Fibroblast of pulmonary artery (primary cell): Measurements from ENCODE around the gene RNF212.

Source experiments
- DNase-seq: peaks from one replicate; pipeline ENCODE4 v3.0.0-alpha.2; 2010; ENCODE audit warnings: low read depth
- H3K4me3 ChIP-seq: replicated peaks from 2 replicates; pipeline ENCODE4 v1.5.1; 2011; ENCODE audit warnings: low read depth, mild to moderate bottlenecking, control low read depth, low read length, moderate library complexity
- TF ChIP-seq, protein P1 (sequence below): IDR thresholded peaks from 2 replicates; pipeline ENCODE4 v1.5.1; 2011; ENCODE audit warnings: mild to moderate bottlenecking, control low read depth, low read length, inconsistent platforms; ENCODE audit errors: missing control alignments

RNF212 gene

DNA sequence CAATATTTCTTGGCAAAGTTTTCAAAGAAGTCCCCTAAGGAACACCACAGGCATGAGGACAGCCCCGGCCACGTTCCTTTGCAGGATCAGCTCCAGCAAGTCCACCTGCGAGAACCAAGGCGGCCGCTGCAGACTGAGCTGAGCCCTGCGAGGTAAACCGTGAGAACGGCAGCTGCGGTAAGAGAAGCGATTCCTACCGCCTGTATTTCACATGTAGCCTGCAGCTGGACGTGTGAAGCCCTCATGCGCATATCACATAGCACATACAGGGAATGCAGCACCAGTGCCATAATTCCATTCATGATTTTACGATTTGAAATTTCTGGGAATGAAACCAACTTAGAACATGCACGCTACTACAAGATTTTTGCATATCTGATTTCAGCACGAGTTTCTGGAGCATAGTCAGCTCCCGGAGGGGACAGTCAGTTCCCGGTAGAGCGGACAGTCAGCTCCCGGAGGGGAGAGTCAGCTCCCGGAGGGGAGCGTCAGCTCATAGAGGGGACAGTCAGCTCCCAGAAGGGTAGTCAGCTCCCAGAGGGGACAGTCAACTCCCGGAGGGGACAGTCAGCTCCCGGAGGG lies 60.2 kb downstream of the RNF212 start:
- H3K4me3 ChIP-seq, result no peak overlapping the region
- TF ChIP-seq, protein P1, sequence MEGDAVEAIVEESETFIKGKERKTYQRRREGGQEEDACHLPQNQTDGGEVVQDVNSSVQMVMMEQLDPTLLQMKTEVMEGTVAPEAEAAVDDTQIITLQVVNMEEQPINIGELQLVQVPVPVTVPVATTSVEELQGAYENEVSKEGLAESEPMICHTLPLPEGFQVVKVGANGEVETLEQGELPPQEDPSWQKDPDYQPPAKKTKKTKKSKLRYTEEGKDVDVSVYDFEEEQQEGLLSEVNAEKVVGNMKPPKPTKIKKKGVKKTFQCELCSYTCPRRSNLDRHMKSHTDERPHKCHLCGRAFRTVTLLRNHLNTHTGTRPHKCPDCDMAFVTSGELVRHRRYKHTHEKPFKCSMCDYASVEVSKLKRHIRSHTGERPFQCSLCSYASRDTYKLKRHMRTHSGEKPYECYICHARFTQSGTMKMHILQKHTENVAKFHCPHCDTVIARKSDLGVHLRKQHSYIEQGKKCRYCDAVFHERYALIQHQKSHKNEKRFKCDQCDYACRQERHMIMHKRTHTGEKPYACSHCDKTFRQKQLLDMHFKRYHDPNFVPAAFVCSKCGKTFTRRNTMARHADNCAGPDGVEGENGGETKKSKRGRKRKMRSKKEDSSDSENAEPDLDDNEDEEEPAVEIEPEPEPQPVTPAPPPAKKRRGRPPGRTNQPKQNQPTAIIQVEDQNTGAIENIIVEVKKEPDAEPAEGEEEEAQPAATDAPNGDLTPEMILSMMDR, result no peak

DNA sequence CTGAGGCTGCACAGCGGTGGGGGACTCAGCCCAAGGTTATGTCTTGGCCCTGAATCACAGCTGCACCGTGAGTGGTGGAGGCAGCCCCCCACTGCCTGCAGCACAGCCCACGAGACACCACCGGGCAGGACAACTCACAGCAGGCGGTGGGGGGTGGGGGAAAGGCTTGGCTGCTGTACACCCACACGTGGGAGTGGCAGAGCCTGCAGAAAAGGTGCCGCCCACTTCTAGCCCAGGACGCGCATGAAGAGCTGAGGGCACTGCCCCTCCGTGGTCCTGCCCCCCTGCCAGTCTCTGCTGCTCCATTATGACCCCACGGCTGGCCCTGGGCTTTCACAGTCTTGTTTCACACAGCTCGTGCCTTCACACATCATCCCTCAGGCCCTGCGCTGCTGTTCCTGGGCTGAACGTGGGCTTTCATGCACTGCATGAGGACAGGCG lies 61.1 kb downstream of the RNF212 start:
- TF ChIP-seq, protein P1, result no peak
- H3K4me3 ChIP-seq, result no peak overlapping the region
- no peak for DNase-seq

More for the DNA sequence above, 60.2 kb downstream of the RNF212 start:
- DNase-seq, result peak; percentile 51

DNA sequence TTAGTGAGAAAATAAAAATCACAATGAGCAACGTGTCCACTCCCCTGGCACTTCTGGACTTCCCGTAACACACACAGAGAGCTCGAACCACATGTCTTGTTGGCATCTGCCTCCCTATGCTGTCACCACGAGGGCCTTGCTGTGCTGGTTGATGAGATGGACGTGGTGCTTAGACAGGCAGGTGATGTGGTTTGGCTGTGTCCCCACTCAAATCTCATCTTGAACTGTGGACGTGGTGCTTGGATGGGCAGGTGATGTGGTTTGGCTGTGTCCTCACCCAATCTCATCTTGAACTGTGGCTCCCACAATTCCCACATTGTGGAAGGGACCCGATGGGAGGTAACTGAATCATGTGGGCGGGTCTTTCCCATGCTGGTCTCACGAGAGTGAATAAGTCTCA lies 61.9 kb downstream of the RNF212 start:
- no peak for DNase-seq
- TF ChIP-seq, protein P1, result no peak
- H3K4me3 ChIP-seq, result no peak overlapping the region

DNA sequence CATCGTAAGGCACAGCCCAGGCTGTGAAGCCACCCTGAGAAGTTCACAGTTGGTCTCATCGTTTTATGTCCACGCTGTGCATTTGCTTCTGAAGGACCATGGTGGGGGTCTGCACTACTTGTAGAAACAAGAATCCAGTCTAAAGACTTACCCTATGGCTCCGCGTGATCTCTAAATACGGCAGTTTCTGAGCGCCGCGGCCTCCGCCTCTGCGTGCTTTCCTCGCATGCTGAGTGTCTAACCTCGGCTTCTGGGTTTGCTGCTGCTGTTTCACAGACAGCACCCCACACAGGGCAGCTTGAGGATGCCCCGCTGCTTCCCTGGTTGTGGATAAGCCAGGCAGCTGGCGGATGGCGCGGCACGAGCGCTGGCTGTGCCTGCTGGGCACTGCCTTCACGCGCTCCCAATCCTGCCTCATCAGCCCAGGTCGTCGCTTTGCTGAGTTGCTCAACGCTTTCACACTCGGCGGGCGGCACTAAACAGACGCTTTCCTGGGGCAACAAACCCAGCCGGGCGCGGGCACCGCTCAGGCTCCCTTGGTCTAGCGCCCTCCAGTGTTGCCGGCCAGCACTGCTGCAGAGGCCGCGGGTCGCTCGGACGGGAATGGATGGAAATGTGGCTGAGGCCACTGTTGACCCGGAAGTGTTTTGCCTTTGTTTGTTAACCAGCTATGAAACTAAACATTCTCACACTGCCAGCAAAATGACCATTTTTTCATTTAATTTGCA lies 62.7 kb downstream of the RNF212 start:
- TF ChIP-seq, protein P1, result no peak
- no peak for DNase-seq
- no peak overlapping the region for H3K4me3 ChIP-seq

DNA sequence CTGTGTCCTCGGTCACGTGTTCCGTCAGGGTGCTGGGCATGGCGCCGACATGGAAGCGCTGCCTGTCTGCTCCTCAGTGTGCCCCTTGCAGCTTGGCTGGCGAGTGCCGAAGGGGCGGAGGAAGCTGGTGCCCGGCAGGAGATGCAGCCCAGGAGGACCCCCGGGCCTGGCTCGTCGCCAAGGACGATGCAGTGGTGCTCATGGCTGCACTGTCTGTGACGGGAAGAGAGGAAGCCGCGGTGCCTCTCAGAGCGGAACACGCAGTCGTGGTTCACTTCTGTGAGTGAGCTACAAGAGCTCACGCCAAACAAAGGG lies 63.8 kb downstream of the RNF212 start:
- TF ChIP-seq, protein P1, result no peak
- no peak overlapping the region for H3K4me3 ChIP-seq
- DNase-seq, result no peak

DNA sequence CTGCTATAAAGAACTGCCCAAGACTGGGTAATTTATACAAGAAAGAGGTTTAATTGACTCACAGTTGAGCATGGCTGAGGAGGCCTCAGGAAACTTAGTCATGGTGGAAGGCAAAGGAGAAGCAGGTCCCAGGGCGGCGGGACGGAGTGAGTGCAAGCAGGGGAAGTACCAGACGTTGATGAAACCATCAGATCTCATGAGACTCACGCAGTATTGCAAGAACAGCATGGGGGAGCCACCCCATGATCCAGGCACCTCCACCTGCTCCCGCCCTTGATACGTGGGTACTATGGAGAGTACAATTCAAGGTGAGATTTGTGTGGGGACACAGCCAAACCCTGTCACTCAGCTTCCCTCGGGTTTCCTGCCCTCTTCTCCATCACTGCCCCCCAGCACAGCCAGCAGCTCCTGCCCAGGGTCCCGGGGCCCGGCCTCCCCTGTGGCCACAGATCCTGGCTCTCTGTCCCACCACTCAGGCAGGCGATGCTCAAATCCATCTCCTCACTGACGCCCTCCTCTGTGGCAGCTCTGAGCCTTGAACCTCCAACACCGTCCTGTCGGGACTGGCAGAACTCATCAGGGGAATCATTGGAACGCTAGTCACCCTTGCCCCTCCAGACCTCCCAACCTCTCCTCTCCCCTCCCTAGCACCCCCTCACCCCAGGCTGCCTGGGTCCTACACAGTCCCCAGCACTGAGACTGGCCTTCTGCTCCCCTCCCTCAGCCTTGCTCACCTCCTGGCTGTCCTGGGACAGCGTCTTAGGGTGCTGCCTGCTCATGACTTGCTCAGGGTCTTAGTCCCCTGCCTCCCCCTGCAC lies 64.4 kb downstream of the RNF212 start:
- TF ChIP-seq, protein P1, result no peak
- no peak for DNase-seq
- H3K4me3 ChIP-seq, result no peak overlapping the region
